GM12878 (cell line): ENCODE measurements around the gene SEMA3B.

Source experiments
- BACH1 ChIP-seq: fragments of 450-650 bp; IDR thresholded peaks from 2 replicates; pipeline ENCODE4 v1.6.1; 2017; ENCODE audit warnings: mild to moderate bottlenecking, borderline replicate concordance
- CHD2 ChIP-seq: IDR thresholded peaks from 2 replicates; pipeline ENCODE4 v1.6.1; 2011; ENCODE audit warnings: low read depth, low read length, improper control_type of control experiment, borderline replicate concordance
- EZH2 ChIP-seq: IDR thresholded peaks from 2 replicates; pipeline ENCODE4 v1.6.1; 2012; ENCODE audit warnings: low read depth, mild to moderate bottlenecking, control low read depth, inconsistent platforms, low read length, borderline replicate concordance; ENCODE audit not compliant: control insufficient read depth
- HDAC2 ChIP-seq: fragments of 200-600 bp; sonication (generic); IDR thresholded peaks from 2 replicates; pipeline ENCODE4 v1.6.1; 2017
- JUND ChIP-seq: IDR thresholded peaks from 2 replicates; pipeline ENCODE4 v1.6.1; 2012; ENCODE audit warnings: low read depth, mild to moderate bottlenecking, low read length, improper control_type of control experiment, moderate library complexity
- NFXL1 ChIP-seq: fragments of 450-650 bp; IDR thresholded peaks from 2 replicates; pipeline ENCODE4 v1.6.1; 2017; ENCODE audit warnings: antibody characterized with exemption, mild to moderate bottlenecking, borderline replicate concordance
- NR2C2 ChIP-seq: IDR thresholded peaks from 2 replicates; pipeline ENCODE4 v1.6.1; 2011; ENCODE audit warnings: borderline replicate concordance, low read depth; ENCODE audit not compliant: control insufficient read depth, insufficient read length
- POLR2A ChIP-seq: IDR thresholded peaks from 2 replicates; pipeline ENCODE4 v1.6.1; 2011; ENCODE audit warnings: low read depth, mild to moderate bottlenecking, low read length
- SP1 ChIP-seq: IDR thresholded peaks from one replicate; pipeline ENCODE4 v1.6.1; 2011; ENCODE audit warnings: low read depth, low read length
- TCF7 ChIP-seq: IDR thresholded peaks from 2 replicates; pipeline ENCODE4 v1.6.1; 2014; ENCODE audit warnings: antibody characterized with exemption, borderline replicate concordance
- YY1 ChIP-seq: IDR thresholded peaks from 2 replicates; pipeline ENCODE4 v1.6.1; 2011; ENCODE audit warnings: low read depth, mild to moderate bottlenecking, low read length
- ZSCAN29 ChIP-seq: fragments of 450-650 bp; IDR thresholded peaks from 2 replicates; pipeline ENCODE4 v1.6.1; 2017; ENCODE audit warnings: mild to moderate bottlenecking, moderate library complexity
- TF ChIP-seq, protein P1 (sequence below), 3 experiments: IDR thresholded peaks in 2 of 3; conservative IDR thresholded peaks in 1 of 3; 2 replicates each; pipeline ENCODE4 v1.5.1; 2011; ENCODE audit warnings: low read depth in 3 of 3, low read length in 3 of 3, mild to moderate bottlenecking in 3 of 3, control low read depth in 2 of 3, moderate library complexity in 2 of 3, inconsistent platforms in 1 of 3, mixed read lengths in 1 of 3; ENCODE audit not compliant: control insufficient read depth in 2 of 3, insufficient read depth in 1 of 3; ENCODE audit errors: extremely low read depth in 1 of 3

DNA sequence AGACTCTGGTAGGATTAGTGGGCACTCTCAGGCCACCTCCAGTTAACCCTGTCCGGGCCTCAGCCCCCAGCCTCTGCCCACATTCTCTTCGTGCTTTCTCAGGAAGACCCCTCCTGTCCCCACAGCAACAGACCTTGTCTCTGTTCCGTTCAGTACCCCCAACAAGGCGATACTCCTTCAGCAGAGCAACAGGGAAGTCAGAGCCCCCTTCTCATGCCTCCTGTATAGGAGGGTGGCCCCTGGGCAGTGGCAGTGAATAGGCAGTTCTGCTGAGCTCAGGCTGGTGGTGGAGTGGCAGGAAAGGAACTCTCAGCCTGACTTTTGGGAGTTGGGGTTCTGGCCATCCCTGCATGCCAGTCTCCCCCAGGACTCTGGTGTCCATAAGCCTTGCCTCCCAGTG is 513 bp downstream of the SEMA3B start:
- TF ChIP-seq YY1 (no peak), TCF7 (no peak), ZSCAN29 (no peak), EZH2 (no peak), NFXL1 (no peak), HDAC2 (no peak), NR2C2 (no peak), JUND (no peak), POLR2A (no peak), BACH1 (no peak), CHD2 (no peak), SP1 (no peak)
- TF ChIP-seq, protein P1, sequence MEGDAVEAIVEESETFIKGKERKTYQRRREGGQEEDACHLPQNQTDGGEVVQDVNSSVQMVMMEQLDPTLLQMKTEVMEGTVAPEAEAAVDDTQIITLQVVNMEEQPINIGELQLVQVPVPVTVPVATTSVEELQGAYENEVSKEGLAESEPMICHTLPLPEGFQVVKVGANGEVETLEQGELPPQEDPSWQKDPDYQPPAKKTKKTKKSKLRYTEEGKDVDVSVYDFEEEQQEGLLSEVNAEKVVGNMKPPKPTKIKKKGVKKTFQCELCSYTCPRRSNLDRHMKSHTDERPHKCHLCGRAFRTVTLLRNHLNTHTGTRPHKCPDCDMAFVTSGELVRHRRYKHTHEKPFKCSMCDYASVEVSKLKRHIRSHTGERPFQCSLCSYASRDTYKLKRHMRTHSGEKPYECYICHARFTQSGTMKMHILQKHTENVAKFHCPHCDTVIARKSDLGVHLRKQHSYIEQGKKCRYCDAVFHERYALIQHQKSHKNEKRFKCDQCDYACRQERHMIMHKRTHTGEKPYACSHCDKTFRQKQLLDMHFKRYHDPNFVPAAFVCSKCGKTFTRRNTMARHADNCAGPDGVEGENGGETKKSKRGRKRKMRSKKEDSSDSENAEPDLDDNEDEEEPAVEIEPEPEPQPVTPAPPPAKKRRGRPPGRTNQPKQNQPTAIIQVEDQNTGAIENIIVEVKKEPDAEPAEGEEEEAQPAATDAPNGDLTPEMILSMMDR (IDR thresholded peaks at IDR 0.05 in 2 of 3, conservative IDR thresholded peaks at IDR 0.05 in 1 of 3; ENCODE audit: control insufficient read depth in 2 of 3, extremely low read depth in 1 of 3, insufficient read depth in 1 of 3, low read depth in 3 of 3, low read length in 3 of 3): no peak
